ENCODE measurements around the gene ESR1.

DNA sequence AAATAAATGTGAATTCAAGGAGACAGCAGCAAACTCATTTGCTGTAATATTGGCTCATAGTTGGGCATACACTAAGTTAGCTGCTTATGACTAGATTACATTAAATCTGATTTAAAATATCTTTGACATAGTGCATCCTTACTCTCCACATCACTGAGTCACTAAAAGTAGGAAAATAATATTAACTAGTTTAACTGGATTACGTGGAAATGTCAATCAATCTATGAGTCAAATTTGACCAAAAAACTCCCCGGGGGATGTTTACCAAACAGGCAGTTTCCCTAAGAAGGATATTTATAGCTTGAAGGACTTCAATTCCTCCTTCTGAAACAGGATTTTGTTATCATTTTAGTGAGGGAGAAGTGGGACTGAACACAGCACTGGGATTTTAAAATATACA, 366.5 kb downstream of the ESR1 start:
- TF ChIP-seq EZH2 (IDR thresholded peaks at IDR 0.05; ENCODE audit: low read length, missing control alignments), result no peak
- TF ChIP-seq, protein P1, sequence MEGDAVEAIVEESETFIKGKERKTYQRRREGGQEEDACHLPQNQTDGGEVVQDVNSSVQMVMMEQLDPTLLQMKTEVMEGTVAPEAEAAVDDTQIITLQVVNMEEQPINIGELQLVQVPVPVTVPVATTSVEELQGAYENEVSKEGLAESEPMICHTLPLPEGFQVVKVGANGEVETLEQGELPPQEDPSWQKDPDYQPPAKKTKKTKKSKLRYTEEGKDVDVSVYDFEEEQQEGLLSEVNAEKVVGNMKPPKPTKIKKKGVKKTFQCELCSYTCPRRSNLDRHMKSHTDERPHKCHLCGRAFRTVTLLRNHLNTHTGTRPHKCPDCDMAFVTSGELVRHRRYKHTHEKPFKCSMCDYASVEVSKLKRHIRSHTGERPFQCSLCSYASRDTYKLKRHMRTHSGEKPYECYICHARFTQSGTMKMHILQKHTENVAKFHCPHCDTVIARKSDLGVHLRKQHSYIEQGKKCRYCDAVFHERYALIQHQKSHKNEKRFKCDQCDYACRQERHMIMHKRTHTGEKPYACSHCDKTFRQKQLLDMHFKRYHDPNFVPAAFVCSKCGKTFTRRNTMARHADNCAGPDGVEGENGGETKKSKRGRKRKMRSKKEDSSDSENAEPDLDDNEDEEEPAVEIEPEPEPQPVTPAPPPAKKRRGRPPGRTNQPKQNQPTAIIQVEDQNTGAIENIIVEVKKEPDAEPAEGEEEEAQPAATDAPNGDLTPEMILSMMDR (conservative IDR thresholded peaks at IDR 0.05 in 1 of 2, IDR thresholded peaks at IDR 0.05 in 1 of 2; ENCODE audit: low read depth in 1 of 2, low read length in 2 of 2), result no peak

All from fibroblast of lung (primary cell).